Measurements from ENCODE around the gene AP1S1. TPM values are rescaled to one million over a fixed set of nuclear protein-coding genes. Genes with fewer than 3 reads are reported as not detected.
A peak's percentile ranks its signal among the peaks of the same experiment; 100 is the strongest.
"Not testable (repeated sequence)": the region's sequence is repeated elsewhere in the genome, so short reads cannot be mapped to it uniquely, and the experiment has no call there.

Gene AP1S1
- total RNA-seq, 1 donor from 2014 or later = 137 TPM

DNA sequence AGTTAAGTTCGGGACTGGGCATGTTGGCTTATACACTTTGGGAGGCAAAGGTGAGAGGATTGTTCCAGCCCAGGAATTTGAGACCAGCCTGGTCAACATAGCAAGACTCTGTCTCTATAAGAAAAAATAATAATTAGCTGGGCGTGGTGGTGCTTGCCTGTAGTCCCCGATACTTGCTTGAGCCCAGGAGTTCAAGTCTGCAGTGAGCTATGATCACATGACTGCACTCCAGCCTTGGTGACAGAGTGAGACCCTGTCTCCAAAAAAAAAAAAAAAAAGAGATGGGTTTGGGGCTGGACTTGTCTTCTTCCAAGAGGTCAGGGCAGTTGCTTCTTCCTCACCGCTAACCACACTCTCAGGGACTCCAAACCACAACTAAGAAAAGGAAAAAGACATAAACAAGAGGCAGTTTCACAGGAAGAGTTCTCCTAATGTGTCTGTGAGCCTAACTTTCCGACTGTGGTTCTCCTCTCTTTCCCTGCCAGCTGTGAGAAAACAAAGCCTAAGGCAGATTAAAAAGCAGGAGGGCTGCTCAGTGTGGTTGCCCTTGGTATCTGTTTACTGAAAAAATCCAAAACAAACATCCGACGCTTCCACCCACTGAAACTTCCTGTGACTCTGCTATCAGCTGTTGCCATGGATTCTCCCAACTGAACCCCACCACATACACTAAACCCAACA is 29.8 kb upstream of the AP1S1 start:
- DNase-seq (ENCODE audit: low read depth) = peak; percentile 92

- peak; percentile 71 for DNase-seq (ENCODE audit: low read depth)
Observed at GRCh38 chr7:101125989-101126650, 28.2 kb upstream of the AP1S1 start.

GRCh38 chr7:101126651-101127459 is 27.4 kb upstream of the AP1S1 start, which contains the start of gene SERPINE1:
TSS of gene SERPINE1 (plus strand) at chr7:101127104. CDS start at chr7:101128394, 1,290 bp downstream.
- peak; percentile 95 for DNase-seq (ENCODE audit: low read depth)

- no peak for DNase-seq (ENCODE audit: low read depth)
Observed at GRCh38 chr7:101127460-101128039, 26.7 kb upstream of the AP1S1 start.

DNA sequence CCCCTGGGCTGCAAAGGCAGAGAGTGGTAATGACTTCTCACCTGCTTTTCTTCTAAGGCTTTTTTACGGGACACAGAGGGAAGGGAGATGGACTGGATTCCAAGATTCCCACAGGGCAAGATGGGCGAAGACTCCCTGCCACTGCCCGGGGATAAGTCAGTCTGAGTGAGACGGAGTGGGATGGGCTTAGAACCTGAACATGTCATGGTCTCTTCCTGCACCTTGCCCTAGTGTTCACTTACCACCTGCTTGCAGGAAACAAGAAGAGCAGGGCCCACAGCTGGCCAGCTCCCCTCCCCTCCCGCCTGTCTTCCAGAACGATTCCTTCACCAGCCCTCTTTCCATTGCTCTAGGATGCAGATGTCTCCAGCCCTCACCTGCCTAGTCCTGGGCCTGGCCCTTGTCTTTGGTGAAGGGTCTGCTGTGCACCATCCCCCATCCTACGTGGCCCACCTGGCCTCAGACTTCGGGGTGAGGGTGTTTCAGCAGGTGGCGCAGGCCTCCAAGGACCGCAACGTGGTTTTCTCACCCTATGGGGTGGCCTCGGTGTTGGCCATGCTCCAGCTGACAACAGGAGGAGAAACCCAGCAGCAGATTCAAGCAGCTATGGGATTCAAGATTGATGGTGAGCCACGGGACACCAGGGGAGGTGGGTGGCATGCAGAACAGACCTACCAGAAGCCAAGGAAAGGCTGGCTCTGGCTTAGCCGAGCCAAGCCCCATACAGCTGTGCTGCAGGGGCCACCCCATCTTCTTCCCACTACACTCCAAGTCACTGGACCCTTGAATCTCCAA is 26.0 kb upstream of the AP1S1 start:
- no peak for DNase-seq (ENCODE audit: low read depth)

DNA sequence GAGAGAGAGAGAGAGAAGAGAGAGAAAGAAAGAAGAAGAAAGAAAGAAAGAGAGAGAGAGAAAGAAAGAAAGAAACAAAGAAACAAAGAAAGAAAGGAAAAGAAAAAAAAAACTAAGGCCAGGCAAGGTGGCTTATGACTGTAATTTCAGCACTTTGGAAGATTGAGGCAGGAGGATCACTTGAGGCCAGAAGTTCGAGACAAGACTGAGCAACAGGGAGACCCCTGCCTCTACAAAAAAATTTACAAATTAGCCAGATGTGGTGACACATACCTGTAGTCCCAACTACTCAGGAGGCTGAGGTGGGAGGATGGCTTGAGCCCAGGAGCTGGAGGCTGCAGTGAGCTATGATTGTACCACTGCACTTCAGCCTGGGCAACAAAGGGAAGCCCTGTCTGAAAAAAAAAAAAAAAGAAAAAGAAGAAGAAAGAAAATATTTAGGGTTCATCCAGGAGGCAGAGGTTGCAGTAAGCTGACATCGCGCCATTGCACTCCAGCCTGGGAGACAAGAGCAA is 24.6 kb upstream of the AP1S1 start:
- no peak for DNase-seq (ENCODE audit: low read depth)

- not testable (repeated sequence) for DNase-seq (ENCODE audit: low read depth)
Observed at GRCh38 chr7:101132626-101133600, 21.4 kb upstream of the AP1S1 start.

DNA sequence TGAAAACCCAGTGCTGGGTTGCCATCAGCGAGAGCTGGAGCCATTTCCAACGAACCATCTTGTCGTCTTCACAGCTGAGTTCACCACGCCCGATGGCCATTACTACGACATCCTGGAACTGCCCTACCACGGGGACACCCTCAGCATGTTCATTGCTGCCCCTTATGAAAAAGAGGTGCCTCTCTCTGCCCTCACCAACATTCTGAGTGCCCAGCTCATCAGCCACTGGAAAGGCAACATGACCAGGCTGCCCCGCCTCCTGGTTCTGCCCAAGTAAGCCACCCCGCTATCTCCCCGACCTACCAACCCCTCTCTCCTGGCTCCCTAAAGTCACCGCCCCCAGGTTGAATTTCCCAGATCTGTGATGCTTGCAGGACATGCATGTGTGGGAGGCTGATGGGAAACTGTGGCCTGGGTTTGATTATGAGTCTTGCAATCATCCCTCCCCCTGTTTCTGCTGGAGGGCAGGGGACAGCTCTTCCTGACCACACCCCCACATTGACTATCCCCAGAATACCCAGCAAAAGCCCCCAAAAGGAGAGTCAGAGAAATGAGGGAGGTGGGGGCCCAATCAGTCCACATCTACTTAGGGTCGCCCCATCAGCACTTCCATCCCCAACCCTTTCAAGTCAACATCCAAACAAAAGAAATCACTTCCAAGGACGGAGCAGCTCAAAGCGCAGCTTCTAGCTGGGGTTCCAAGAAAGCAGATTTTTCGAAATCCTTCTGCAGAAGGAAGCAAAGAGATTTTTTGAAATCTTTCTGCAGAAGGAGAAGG is 20.5 kb upstream of the AP1S1 start:
- DNase-seq (ENCODE audit: low read depth) = no peak

GRCh38 chr7:101134399-101134980 is 19.8 kb upstream of the AP1S1 start:
- no peak for DNase-seq (ENCODE audit: low read depth)

GRCh38 chr7:101137651-101138212 is 16.5 kb upstream of the AP1S1 start:
- DNase-seq (ENCODE audit: low read depth) = no peak

- peak; percentile 96 for DNase-seq (ENCODE audit: low read depth)
Observed at GRCh38 chr7:101138213-101138870, 15.9 kb upstream of the AP1S1 start.

DNA sequence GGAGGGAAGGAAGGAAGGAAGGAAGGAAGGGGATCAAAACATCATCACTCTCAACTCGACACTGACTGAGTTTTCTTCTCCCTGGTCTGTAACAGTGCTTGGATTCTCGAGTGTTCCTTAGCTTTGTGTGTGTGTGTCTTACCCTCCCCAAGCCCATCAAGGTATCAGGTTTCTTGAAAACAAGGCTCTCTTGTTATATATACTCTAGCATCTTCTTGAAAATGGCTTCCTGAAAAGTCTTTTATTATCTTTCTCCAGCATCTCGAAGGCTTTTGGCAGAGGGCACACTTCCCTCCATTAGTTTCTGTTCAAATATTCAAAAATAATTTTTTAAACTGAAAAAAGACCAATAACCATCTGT is 14.0 kb upstream of the AP1S1 start:
- DNase-seq (ENCODE audit: low read depth) = no peak

DNA sequence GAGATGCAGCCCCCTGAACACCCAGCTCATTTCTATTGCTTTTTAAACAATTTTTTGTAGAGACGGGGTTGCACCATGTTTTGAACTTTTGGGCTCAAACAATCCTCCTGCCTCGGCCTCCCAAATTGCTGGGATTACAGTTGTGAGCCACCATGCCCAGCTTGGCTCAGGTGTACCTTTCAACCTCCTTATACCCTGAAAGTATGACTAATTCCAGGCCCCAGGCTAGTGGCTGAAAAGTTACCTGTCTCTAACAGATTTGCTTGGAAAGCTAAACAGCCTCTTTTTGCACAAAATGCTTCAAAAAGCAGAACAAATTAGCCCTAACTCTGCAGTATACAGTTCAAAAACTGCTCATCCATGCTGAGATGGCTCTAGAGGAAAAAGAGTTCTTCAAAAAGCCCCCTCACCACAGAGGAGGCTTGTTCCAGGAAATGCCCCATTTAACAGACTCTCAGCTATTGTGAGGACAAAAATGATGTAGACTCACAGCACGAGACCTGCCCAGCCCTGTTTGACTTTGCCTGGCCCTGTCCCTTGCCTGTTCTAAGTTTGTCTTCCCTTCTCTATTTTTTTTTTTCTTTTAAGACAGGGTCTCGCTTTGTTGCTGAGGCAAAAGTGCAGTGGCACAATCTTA is 13.4 kb upstream of the AP1S1 start:
- DNase-seq (ENCODE audit: low read depth) = no peak

DNA sequence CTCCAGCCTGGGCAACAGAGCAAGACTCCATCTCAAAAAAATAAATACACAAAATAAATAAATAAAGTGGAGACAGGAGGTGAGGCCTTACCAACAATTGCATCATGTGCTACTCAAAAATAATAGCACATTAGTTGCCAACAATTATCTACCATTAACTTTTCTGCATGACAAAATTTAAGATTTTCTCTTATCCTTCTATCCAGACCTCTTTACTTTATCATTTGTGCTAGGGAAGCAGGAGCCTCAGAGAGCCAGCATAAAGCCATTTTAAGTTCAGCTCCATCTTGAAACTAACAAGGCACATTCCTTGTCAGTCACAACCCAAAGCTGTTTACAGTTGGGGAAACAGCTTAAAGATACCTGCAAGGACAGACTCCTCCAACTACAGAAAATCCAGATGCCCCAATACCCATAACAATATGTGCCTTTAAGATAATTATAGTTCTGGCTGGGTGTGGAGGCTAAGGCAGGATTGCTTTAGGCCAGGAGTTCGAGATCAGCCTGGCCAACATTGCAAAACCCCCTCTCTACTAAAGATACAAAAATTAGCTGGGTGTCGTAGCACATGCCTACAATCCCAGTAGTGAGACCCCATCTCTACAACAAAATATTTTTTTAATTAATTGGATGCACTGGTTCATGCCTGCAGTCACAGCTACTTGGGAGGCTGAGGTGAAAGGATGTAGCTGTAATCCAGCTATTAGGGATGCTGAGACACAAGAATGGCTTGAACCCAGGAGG is 2.2 kb upstream of the AP1S1 start:
- no peak for DNase-seq (ENCODE audit: low read depth)

- no peak for DNase-seq (ENCODE audit: low read depth)
Observed at GRCh38 chr7:101154693-101155102, 422 bp downstream of the AP1S1 start.

GRCh38 chr7:101155303-101155702 is 1.0 kb downstream of the AP1S1 start:
- no peak for DNase-seq (ENCODE audit: low read depth)

- DNase-seq (ENCODE audit: low read depth) = no peak
Observed at GRCh38 chr7:101156277-101156676, 2.0 kb downstream of the AP1S1 start.

Measured in renal cortical epithelial cell (primary cell).